Middle frontal gyrus (tissue), 1 donor: ENCODE results near the gene OTULINL.
"Not testable (repeated sequence)": the region's sequence is repeated elsewhere in the genome, so short reads cannot be mapped to it uniquely, and the experiment has no call there.

Experiments used
- DNase-seq: peaks from one replicate; pipeline ENCODE4 v3.0.0-alpha.2; 2015; ENCODE audit warnings: low spot score; ENCODE audit errors: extremely low spot score

OTULINL gene

DNA sequence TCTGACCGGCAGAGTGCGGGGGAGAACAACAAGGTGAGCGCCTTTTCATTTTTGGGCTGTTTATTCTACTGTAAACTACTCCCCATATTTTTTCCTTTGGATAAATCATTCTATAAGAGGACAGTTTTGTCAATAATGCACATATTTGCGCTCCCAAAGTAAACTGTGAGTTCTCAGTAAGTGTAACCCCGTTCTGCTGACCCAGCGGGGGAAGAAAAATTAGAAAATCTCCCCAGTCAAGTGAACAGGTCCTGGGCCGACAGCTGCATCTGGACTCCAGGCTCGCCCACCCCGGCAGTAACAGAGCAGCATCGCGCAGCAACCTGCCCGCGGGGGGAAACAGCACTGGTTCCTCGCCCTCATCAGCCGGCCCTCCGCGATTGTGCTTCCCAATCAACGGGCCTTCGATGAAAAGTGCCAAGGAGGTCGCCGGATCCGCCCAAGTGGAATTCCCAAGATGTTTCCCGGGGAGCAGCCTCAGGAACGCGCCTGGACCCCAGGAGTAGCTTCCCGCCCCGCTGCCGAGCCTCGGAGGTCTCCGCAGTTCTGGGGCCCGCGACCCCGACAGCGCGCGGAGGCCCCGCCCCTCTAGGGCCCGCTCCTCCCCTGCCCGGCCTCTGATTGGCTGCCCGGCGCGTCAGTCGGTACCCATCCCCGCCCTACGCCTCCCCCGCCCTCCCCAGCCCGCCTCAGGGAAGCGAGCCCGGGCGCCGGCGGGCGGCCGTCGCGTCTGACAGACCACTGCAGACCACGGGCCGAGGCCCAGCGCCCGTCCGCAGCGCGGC is at the start of gene OTULINL:
Gene OTULINL (plus strand): TSS at position 687 of the 785 bp plus-strand sequence. CDS start 103 bp downstream, outside the sequence.
- DNase-seq: peak; percentile 27

DNA sequence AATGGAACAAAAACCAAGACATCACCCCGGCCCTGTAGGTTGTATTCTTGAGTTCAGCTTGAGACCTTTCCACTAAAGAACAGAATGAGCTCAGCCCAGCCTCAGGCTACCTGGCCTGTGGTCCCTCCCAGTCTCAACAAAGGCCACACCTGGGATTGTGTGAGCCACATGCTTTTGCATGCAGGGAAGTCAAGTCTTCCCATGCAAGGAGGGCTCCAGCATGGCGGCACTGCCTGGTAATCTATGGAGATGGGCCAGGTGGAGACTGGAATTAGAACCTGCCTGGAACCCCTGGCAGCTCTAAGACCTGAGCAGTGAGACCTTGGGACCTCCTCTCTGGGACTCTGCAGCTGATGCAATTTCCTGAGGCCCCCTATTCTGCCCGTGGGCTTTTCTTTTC is 49.4 kb upstream of the OTULINL start:
- DNase-seq: no peak

DNA sequence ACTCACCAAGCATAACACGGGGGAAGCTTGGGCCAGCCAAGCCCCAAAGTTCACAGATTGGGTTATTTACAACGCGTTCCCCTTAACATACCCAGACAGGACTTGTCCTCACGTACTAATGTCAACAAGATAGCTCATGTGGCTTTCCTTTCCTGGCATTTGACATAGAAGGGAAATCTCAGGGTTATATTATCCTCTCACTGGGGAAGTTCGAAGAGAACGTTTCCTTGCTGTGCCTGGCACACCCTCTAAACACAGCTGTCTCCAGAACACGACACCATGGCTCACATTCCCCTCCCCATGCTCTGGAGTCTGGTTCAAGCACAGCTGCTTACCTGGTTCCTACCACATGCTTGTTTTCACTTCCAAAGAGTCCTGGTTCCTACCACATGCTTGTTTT is 46.8 kb upstream of the OTULINL start:
- no peak for DNase-seq

DNA sequence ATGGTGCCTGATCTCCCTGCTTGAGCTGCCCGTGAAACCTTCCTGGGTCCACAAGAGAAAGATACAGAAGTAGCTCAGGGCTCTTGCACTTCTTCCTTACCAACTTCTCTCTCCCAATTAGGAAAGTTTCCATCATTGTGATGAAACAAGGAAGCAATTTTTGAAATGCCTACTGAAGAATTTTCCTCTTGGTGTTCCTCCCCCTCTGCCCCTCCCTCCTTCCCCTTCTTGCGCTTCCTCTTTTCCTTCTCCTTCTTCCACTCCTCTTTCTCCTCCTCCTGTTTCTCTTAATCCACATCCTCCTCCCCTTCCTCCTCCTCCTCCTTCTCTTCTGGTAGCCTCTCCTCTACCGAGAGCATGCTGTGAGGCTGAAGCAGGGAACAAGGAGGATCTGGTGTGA is 36.3 kb upstream of the OTULINL start:
- no peak for DNase-seq

DNA sequence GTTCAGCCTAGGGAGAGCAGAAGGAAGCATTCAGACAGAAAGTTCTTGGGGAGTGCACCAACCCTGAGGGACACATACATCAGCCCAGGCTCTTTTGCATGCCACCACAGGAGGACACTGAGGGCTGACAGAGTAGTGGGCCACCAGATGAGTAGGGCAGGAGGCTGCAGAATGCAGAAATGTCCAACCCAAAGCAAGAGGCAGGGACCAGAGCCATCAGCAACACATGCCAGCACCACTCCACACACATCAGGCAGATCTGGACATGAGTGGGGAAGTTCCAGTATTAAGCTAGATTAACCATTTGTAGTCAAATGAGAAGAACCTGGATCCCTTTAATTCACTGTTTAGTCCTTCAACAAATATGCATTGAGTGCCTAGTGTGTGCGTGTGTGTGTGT is 35.7 kb upstream of the OTULINL start:
- no peak for DNase-seq

DNA sequence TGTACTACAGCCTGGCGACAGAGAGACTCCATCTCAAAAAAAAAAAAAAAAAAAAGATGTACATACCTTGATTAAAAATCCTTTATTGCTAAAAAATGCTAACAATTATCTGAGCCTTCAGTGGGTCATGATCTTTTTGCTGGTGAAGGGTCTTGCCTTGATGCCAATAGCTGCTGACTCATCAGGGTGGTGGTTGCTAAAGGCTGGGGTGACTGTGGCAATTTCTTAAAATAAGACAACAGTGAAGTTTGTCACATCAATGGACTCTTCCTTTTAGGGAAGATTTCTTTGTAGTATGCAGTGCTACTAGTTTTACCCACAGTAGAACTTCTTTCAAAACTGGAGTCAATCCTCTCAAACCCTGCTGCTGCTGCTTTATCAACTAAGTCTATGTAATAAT is 33.9 kb upstream of the OTULINL start:
- DNase-seq: no peak

DNA sequence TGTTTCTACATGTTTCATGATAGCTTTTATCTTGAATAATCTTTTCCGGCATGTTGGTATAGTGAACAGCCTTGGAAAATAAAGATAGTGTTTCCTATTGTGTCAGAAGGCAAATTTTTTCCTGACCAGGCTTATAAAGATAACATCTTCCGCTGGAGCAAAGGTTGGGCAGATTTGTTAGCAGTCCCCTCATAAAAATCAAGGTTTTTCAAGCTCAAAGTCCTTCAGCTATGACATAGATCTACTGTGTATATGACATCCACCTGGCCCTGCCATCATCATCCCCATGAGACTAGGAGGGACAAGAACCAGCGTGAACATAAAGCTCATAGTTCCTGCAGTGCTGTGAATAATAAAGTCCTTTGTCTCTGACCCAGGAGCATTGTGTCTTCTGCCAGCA is 30.4 kb upstream of the OTULINL start:
- DNase-seq: no peak

DNA sequence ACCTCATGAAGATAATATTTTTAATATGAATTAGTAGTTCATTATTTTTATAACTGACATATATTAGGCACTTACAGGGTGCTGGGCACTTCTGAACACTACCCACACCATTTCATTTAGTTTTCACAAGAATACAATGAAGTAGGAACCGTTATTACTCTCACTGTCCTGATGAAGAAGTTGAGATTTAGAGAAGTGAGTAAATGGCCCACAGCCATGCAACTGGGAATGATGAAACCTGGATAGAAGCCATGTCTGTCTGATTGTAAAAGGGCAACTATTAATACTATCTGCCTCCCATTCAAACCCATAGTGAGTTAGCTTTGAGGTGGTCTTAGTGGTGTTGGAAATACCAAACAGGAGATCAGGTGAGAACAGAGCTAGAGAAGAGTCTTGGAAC is 29.6 kb upstream of the OTULINL start:
- no peak for DNase-seq

DNA sequence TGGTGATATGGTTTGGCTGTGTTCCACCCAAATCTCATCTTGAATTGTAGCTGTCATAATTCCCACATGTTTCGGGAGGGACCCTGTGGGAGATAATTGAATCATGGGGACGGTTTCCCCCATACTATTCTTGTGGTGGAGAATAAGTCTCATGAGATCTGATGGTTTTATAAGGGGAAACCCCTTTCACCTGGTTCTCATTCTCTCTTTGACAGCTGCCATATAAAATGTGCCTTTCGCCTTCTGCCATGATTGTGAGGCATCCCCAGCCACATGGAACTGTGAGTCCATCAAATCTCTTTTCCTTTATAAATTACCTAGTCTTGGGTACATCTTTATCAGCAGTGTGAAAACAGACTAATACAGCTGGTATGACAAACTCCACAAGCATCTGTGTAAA is 27.3 kb upstream of the OTULINL start:
- DNase-seq: not testable (repeated sequence)

DNA sequence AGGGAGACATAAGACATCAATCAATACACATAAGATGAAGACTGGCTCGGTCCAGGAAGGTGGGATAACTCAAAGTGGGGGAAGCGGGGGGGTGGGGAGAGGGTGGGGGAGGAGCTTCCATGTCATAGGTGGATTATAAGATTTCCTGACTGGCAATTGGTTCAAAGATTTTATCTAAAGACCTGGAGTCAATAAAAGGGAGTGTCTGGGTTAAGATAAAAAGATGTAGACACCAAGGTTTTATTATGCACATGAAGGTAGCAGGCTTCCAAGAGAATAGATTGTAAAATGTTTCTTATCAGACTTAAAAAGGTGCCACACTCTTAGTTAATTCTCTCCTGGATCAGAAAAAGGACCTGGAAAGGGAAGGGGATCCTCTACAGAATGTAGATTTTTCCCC is 25.6 kb upstream of the OTULINL start:
- DNase-seq: no peak

DNA sequence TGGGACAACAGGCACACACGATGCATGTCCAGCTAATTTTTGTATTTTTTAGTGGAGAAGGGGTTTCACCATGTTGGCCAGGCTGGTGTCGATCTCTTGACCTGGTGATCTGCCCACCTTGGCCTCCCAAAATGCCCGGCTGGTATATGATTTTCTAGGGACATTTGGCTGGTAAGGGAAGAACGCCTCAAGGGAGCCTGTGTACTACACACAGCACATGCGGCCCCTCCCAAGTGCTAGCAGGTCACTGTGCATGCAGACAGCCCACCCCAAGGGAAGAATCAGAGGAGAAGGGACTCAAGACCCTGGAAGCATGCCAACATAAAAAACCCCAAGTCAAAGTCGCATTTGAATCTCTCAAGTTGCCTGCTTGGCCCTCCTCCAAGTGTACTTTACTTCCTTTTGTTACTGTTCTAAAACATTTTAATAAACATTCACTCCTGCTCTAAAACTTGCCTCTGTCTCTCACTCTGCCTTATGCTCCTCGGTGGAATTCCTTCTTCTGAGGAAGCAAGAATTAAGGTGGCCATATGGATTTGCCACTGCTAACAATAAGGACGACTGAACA is 24.3 kb upstream of the OTULINL start:
- no peak for DNase-seq

DNA sequence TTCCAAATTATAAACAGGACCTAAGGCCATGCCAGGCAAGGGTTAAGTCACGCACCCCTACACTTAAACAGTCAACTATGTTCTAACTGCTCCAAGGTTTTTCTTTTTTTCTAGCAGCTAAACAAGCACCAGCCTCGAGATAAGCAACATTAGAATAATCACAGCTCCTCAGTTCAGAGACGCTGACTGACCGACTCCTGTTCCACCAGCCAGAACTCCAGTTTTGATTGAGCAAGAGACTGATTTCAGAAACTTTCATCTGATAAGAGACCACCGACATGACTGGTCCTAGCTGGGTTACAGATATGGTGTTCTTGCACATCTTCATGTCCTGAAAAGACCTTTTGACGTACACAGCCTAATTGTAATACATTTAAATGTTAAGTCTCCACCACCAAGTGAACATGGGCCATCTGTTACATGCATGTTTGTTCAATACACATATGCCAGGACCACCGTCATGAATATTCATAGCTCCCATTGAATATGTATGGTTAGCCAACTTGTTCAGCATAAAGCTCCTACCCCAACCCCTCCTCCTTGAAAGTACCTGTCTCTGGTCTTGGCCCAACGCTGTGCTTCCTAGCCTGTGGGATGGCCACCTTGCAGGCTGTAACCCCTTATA is 23.7 kb upstream of the OTULINL start:
- no peak for DNase-seq

DNA sequence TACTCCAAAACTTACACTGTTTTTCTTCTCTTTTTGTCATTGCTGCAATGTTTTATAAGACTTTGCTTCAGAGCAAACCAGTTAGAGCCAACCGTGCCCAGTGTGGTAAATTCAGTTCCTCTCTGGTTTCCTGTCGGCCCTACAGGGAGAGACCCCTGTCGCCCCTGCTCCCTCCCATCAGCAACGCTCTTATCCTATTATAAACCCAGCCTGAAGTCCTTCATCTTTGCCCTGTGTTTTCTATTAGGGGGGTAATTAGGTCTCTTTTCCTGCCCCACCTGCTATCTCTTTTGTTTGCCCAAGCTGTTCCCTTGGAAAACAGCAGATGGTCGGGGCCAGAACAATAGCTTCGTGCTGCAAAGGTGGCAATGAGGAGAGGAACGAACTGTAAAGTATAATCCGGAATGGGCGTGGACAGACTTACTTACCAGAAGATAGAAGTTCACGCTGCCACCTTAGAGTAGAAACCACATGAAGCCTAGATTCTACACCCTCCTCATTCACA is 21.4 kb upstream of the OTULINL start:
- no peak for DNase-seq

DNA sequence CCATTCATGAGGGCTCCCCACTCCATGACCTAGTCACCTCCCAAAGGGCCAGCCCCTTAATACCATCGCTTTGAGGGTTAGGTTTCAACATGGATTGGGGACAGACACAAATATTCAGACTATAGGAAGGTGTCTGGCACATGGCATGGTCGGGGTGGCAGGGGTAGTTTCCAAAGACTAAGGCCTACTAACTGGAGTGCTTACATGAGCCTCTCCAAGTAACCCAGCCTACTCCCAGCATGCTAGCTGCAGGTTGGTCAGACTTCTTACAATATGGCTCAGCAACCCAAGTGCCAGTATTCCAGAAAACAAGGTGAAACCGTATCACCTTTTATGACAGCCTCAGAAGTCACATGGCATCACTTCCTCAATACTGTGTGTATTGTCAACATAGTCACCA is 19.9 kb upstream of the OTULINL start:
- DNase-seq: no peak

DNA sequence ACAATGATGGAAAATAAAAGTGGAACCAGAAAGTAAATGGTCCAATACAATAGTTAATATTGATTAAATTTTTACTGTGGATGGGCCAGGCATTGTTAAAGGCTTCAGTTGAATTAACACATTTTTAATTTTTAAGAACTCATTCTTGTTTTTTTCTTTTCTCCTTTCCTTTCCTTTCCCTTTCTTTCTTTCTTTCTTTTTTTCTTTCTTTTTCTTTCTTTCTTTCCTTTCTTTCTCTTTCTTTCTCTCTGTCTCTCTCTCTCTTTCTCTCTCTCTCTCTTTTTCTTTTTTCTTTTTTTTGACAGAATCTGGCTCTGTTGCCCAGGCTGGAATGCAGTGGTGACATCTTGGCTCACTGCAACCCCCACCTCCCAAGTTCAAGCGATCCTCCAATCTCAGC is 13.3 kb upstream of the OTULINL start:
- no peak for DNase-seq

DNA sequence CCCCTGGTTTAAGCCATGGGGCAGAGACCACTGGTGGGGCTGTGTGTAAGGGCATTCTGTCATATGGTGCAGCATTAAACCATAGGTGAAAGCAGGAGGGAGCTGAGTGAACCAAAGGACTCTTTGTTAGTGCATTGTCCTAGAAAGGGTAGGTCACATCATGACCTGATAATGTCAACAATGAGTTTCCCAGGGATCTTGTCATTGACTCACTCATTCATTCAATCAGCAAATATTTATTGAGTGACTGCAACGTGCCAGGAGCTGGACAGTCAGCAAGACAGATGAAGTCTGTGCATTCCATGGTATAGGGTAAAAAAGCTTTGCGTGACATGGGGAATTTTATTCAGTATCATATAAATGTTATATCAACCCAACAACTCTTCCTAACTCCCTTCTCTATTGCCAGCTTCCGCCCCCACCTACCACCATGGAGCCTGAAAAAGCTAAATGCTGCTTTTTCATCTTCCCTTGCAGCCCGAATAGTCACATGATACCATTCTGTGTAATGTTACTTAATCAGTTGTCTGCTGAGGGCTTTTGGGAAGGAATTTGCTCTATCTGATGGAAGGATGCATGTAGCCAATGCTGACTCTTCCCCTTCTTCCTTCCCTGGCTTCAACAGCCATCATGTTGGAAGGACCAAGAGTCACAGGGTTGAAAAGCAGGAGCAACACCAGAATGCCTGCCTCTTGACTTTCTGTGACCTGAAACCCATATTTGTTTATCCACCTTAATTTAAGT is 11.5 kb upstream of the OTULINL start:
- DNase-seq: no peak

DNA sequence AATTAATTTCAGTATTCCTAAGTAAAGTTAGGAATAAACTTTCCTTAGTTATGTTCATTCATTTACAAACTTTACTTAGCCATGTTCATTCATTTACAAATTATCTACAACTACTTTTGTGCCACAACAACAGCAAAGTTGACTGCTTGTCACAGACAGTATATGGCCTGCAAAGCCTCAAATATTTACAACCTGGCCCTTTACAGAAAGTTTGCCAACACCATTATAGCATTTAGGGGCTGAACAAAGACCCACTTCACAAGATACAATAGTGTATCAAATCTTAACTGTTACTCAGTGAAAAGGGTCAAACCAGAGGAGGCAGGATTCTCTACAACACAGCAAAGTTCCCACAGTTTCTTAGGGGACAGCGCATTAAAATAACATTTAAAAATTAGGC is 9.7 kb upstream of the OTULINL start:
- DNase-seq: no peak

DNA sequence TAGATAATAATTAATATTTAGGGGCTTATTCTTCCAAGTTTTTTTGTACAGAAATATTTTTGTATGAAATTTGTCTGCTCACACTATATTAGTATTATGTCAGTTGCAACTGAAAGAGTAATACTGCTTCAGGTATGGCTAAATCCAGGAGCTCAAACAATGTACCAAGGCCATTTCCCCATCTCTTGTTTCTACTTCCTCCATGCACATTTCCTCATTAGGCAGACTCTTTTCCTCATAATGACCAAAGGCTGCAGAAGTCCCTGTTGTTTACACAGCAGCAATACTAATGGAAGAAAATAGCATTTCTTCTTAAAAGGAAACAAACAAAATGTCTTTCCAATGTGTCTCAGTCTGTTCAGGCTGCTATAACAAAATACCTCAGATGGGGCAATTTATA is 9.2 kb upstream of the OTULINL start:
- DNase-seq: no peak

DNA sequence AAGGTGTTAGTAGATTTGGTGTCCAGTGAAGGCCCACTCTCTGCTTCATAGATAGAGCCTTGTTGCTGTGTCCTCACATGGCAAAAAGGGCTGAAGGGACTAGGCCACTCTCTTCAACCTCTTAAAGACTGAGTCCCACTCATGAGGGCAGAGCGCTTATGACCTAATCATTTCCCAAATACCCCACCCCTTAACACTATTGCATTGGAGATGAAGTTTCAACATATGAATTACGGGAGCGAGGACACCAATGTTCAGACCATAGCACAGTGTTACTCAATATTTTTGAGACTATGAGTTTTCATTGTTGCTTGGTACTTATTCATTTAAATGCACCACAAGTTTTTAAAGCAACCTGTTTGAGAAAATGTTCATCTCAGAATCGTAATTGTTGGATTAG is 8.8 kb upstream of the OTULINL start:
- no peak for DNase-seq

DNA sequence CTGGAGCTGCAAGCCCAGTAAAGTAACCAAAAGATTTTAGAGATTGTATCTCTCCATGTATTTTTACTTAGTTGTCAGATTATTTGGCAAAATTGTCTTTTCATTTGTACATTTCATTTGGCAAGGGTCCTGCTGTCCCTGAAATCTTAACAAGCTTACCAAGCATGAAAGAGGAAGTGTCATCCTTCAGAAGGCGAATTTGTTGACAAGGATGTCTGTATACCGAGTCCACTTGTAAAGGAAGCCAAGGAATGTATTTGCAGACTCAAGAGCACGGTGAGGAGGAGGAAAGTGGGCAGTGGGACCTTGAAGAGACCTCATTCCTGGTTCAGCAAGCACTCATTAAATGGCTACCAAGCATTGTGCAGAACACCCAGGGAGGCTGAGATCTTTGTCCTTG is 7.5 kb upstream of the OTULINL start:
- no peak for DNase-seq

DNA sequence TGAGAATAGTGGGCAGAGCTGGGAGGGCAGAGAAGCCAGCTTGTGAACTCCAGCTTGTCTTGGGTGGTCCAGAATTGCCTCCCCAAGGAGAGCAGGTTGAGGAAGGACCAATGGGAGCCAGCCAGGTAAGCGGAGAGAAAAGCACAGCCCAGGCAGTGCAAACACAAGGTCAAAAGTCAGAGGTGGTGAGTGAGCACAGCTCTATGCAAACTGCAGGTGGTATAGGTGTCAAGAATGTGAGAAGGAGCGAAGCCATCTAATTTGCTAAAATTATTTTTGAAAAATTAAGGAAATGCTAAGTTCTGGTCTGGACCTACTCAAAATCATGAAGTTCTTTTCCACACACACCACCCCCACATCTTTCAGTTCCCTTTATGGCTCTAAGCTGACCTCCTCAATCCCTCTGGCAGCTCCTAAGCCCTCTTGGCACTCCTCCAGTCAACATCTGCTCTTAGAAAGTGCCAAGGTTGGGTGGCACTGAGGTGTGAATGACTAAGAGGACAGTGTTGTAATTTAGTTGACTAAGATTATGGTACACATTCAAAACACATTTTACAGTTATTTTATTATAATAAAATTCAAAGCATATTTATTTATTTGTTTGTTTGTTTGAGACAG is 6.6 kb upstream of the OTULINL start:
- DNase-seq: no peak

DNA sequence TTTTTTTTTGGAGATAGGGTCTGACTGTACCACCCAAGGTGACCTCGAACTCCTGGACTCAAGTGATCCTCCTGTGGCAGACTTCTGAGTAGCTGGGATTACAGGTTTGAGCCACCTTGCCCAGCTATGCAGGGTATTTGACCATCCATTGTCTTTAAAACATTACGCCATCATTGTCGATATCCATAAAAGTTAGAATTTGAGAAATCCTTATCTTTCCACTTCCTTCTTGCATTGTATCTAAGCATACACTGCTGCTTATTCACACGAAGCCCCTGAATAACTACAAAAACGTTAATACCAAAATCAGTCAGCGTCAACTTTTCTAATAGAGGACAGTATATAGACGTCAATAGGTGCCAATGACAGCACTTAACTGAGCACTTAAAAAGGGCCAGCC is 5.4 kb upstream of the OTULINL start:
- no peak for DNase-seq
